Stimulated activated CD8-positive, alpha-beta memory T cell treated with anti-CD3 and anti-CD28 coated beads, Interleukin-2, amount 100 ng/mL, for 48 hours (primary cell): ENCODE results near the gene ANKRD29.

Experiments used
- DNase-seq, 2 donors: peaks; one replicate each; pipeline ENCODE4 v3.0.0-alpha.2; 2020; ENCODE audit warnings: low read depth in 2 of 2

The ANKRD29 gene

DNA sequence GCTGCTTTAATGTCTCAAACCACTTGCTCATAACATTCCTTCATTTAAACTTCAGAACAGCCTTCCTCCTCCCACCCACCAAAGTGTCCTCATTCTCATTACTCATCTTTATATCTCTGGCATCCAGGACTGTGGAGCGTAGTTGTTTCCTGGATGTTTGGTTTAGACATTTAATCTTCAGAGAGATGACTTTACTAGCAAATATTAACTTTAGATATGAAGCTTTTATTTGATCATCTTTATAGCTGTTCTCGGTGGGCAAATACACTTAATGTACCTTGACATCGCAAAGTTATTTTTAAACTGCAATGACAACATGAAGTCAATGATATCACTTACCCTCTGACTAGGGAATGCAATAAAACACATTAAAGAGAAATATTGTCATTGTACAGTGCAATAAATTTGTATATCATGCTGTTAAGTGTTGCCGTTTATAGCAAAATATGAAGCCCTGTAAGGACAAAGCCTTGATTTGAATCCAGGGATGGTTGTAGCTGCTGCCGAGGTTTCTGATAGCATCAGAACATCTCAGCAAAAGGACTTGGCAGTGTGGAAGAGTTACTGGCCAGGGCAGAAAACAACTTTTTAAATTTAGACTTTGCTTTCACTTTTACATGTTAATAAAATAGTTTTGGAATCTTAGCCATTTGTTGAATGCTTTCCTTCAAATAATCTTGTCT, 21.9 kb upstream of the ANKRD29 start:
- no peak for DNase-seq

DNA sequence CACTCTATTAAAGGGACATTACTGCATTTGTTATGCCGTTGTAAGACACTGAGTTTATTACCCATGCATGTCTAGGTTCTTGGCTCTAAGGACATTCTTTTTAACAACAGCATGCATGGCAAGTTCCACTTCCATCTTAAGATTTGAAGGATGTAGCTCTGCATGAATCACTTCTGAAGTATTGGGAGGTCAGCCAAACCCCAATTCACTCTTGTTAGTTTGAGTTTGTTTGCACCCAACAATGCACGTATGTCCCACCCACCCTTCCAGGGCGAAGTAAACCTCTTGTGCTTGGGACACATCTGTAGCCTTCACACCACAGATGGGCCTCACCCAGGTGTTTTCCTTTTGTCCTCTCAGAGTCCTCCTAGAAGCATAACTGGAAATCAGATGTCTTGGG, 21.0 kb upstream of the ANKRD29 start:
- DNase-seq = no peak

DNA sequence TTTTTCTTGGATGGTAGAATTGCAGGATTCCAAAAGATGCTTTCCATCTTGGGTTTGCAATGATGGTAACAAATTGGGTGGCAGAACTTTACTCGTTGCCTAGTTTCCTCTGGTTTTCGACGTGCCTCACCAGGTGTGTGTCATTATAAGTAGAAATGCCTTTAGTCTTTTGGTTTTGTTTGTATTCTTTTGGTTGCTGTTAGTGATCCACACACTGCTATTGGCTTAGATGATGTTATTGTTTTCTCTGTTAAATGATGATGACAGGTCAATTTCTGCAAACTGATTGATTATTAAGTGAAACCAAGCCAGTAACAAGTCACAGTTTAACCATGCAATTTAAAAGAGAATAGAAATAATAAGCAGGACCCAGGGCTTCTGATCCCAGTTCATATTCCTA, 20.4 kb upstream of the ANKRD29 start:
- DNase-seq = no peak

DNA sequence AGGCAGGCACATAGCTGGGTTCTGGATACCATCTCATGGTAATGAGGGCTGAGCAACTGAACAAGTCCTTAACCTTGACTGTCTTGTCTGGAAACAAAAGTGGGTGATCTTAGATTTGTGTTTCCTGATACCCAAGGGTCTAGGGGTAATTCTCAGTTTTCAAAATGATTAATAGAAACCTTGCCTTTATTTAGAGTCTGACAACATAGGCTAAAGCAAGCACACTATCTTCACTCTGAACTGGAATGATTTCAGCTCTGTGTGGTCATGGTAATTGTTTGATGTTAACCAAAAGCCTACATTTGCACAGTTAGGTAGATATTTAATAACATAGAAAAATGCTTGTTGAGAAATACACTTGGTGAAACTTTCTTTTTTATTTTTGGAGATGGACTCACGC, 19.8 kb upstream of the ANKRD29 start:
- DNase-seq = no peak

DNA sequence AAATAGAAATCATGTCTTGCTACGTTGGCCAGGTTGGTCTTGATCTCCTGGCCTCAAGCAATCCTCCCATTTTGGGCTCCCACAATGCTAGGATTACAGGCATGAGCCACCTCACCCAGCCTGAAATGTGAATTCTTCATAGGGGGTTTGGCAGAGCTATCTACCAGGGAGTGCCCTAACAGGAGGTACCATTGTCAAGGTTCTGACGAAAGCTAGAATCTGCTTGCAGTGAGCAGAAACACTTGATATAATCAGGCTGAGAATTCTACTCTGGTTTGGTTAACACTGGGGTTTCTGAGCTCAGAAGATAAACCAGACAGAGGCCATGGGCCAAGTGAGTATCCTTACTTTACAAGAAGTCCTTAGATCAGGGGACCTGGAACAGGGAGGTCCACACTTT, 19.3 kb upstream of the ANKRD29 start:
- DNase-seq = no peak

DNA sequence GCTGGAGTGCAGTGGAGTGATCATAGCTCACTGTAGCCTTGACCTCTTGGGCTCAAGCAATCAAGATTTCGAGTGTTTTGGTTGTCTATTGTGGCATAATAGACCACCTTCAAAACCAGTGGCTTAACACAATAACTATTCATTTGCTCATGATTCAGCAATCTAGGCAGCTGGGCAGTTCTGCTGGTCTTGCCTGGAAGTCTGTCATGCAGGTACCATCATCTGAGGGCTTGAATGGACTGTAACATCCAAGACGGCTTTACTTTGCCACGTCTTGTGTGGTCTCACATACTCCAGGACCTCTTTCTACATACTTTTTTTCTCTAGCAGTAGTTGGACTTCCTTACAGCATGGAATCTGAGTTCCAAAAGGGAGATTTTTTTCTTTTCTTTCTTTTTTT, 13.2 kb upstream of the ANKRD29 start:
- DNase-seq = no peak

DNA sequence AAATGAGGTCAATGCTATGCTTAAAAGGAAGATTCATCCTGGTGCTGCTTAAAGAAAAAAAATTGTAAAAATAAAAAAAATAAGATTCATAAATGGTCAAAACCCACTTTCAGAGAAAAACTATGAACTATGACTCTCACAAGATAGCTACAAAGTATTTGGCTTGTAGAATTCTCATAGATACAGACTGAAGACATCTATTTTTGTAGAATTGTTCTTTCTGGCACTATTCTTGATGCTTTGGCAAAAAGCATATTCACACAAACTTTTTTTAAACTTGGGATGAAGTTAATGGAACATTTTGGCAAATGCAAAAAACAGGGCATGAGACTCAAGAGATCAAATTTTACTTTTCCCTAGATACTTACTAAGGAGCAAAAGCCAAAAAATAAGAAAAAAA, 12.5 kb upstream of the ANKRD29 start:
- DNase-seq = no peak

DNA sequence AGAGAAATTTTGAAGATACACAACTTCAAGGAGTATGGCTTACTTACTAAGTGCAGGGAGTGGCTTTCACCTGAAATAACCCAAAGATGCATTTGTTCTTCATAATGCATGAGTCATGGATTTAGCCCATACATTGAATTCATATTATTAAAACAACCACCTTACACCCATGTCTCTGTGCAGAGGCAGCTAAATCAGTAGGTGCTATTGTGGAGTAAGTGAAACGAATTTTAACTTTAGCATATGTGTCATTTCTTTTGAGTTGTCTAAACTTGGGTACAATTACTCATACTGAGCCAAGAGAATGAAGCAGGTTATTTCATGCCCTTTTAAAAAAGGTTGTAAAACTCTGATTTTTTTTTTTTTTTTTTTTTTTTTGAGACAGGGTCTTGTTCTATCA, 11.0 kb upstream of the ANKRD29 start:
- no peak for DNase-seq

DNA sequence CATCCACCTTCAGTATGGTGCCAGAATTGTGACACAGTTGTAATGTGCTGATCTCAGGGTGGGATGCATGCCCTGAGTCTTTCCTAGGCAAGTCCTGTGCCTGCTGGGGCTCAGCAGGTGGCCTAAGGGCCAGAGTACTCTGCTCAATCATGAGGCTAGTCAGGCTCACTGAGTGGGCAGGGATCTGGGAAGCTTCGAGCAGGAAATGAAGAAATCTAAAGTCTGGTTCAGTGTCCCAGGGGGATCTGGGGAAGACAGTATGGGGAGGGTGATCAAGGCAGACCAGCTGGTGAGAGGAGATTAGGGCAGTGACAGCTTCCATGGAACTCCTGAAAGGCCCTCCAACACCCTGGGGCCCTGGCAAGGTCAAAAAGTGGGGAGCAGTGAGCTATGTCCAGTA, 8.9 kb upstream of the ANKRD29 start:
- no peak for DNase-seq

DNA sequence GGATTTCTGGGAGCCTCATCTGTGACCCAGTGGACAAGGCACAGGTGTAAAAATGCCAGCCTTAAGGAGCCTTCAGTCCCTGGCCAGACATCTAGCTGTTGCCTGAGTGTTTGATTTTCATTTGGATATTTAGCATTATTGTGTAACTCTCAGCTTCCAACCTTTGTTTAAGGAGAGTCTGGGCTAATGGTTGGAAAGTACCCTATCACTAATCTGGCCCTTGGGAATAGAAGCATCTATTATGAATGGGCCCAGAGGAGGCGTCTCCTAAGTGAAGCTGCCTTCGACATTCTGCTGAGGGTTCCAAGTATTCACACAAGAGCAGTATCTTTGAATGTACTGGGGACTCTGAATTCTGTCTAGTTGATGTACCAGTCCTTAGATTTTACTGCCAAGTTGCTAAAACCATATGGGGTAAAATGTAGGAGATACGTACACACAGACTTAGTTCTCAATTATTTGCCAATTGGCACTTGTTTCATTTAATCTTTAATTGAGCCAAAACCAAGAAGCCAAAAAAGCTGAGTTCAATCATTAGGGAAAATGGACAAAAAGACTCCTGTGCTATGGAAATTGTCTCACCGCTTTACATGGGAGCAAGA, 7.2 kb upstream of the ANKRD29 start:
- no peak for DNase-seq

DNA sequence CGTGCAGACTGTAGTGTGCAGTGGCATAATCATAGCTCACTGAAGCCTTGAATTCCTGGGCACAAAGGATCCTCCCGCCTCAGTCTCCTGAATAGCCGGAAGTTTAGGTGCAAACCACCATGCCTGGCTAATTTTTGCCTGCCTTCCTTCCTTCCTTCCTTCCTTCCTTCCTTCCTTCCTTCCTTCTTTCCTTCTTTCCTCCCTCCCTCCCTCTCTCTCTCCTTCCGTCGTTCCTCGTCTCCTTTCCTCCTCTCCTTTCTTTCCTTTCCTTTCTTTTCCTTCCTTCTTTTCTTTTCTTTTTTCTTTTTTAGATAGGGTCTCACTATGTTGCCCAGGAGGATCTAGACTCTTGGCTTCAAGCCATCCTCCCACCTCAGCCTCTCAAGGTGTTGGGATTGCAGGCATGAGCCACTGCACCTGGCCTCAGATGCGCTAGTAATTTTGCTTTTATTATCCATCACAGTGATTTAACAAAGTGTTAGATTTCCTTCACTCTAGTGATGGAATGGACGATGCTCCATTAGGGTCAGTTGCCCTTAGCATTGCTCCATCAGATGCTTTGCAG, 6.6 kb upstream of the ANKRD29 start:
- no peak for DNase-seq

DNA sequence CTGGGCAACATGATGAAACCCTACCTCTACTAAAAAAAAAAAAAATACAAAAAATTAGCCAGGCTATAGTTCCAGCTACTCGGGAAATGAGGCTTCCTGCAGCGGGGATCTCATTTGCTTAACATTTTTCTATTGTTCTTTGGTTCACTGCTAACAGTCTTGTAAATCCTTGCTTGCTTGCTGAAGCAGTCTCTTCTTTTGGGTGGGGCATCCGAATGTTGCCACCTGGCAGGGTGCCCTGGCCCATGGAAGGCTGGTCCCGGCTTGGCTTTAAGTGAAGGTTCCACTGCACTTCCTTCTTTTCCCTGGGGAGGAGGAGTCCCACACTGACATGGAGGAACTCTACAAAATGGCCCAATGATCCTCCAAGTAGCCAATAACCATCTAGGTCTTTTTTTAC, 6.0 kb upstream of the ANKRD29 start:
- no peak for DNase-seq

DNA sequence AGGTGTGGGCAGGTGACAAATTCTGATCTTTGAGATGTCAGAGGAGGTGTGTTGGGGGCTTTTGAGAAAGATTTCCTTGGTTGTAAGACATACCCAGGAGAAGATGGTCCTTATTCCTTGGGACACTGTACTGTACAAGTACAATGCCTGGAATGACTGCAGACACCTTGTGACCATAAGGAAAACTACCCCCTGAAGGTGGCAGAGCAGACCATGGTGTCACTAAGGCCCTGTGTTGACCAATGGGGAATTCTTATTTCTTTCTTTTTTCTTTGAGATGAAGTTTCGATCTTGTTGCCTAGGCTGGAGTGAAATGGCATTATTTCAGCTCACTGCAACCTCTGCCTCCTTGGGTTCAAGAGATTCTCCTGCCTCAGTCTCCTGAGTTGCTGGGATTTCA, 4.4 kb upstream of the ANKRD29 start:
- DNase-seq = no peak

DNA sequence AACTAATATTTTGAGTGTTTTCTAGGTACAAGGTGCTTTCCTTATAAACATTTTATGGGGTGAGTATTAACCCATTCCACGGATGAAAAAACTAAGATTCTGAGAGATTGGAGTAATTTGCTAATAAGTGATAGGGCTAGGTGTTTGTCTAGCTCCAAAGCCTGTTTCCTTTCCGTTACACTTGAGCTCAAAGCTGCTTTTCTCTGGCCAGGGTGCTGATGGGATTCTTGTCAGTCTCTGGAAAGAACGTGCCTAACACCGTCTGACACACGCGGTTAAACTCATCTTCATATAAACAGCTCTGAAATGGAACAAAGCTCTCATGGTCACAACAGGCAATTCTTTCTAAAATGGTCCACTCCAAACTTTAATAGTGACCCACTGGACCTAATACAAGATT, 2.0 kb upstream of the ANKRD29 start:
- no peak for DNase-seq

DNA sequence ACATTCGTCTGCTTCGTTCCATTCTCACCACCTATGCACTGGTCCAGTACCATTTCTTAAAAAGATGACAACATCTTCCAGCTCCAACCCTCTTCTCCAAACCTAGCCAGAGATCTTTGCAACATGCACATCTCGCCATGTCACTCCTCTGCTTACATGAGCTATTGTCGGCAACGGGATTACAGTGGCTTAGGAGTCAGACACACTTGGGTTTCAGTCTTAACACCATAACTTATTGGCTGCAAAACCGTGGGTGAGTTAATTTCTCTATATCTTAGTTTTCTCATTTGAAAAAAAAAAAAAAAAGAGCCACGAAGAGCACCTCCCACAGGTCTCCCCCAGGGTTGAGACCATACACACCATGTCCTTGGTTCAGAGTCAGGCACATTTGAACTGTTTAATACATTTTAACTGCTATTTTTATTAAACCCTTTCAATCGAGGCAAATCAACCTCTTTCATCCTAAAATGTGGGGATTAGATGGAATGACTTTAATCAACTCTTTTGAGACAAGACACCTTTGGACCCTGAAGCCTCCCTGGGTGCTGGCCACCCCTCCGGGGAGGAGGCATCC, 889 bp downstream of the ANKRD29 start:
- no peak for DNase-seq

DNA sequence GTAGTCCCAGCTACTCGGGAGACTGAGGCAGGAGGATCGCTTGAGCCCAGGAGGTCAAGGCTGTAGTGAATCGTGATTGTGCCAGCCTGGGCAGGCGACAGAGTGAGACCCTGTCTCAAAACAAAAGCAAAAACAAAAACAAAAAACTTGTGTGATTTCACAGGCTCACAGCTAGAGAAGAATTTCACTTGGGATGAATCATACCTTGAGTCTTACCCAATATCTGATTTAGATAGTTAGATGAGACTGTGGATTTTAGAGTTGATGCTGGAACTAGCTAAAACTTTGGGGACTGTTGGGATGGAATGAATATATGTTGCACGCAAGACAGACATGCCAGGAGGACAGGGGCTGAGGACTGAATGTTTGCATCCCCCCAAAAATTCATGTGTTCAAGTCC, 4.4 kb downstream of the ANKRD29 start:
- no peak for DNase-seq

DNA sequence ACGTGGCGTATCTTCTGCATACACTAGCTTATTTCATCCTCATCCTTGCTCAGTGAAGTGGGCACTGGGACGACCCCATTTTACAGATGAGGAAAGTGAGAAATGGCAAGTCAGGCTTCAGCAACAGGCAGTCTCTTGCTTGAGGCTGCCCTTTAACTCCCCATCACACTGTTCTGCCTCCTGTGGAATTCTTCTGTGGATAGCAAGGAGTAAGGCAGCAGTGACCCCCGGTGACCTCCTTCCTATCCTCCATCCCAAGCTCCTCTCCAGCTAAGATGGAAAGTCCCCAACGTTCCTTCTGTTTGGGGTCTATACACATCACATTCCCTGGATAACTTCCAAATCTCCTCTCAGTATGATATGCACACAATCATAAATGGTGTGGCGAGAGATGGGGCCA, 10.5 kb downstream of the ANKRD29 start:
- DNase-seq = no peak

DNA sequence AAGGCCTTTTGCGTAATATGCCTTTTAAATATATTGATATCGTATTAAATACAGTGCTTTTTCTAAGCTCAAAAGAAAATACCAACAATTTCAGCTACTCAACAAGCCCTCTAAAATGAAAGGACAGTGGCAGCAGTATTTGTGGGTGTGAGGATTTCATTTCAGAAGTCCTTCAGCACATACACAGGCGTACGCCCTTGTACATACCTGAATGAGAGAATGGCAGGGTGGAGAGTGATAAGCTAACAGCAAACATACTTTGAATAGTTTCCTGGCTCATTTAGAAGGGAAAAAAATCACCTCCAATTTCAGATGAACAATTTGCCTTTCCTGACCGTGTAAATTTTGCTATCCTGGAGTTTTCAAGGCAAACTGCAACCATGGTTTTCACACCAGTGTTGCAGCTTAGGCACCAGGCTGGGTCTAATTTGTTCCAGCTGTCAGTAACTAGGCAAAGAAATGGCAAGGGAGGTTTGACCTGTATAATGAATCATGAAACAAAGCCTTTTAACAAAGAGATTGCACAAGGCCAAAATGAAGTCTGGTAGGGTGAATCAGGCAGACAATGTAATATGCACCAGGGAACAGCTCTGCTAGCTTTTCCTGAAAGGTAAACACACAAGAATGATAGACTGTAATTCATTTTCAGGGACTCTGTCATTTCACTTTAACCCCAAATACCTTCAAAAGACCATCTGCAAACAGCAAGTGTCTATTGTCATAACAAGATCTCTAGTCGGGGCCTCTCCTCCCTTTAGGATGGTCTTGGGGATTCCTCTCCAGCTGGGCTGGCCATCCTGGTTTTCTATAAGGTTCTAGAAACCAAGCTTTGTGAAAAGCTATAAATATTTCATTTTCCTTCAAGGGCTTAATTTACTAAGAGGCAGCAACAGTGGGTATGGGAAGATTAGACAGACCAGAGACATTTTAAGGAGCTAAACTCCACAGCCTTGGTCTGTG, 11.5 kb downstream of the ANKRD29 start:
- DNase-seq = no peak

DNA sequence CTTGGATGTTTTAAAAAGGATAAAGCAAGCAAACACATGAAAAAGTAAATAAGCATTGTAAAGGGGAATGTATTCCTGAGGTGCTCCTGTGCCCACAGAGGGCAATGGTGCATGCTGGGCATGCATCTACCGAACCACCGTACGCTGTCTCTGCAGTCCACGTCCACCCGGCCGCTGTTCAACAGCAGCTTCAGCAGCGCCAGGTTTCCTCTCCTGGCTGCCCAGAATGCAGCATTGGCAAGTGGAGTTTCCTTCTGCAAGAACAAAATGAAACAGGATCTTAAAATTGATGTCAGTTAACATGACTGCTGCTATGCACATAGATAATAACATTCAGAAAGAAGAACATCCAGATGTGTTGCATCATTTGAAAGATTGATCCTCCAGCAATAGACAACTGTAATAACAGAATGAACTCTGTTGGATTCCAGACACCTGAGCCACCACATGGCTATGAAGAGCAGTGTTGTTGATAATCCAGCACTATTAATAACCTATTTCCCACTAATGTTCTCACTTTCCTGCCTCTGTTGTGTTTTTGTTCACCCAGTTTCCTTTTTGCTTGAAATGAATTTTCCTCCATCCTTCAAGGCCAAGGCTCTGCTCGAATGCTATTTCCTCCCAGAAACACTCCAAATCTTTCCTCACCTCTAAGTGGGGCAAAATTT, 13.6 kb downstream of the ANKRD29 start:
- DNase-seq = no peak

DNA sequence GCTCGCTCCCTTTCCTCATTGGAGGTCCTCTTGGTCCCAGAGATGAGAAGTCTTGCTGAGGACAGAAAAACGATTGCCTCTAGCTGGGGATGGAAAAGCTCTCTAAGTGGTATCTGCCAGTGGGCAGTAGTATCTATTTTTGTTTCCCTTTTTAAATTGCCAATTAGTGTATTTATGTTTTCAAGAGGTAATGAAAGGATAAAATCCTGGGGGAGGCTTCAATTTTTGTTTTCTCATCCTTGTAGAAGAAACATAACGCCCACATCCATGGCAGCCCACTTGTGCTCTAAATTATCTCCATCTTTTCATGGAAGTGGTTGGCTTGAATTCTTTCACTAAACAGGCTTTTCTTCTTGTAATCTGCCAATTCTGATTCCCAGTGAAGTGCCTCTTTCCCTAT, 14.3 kb downstream of the ANKRD29 start:
- DNase-seq = no peak

DNA sequence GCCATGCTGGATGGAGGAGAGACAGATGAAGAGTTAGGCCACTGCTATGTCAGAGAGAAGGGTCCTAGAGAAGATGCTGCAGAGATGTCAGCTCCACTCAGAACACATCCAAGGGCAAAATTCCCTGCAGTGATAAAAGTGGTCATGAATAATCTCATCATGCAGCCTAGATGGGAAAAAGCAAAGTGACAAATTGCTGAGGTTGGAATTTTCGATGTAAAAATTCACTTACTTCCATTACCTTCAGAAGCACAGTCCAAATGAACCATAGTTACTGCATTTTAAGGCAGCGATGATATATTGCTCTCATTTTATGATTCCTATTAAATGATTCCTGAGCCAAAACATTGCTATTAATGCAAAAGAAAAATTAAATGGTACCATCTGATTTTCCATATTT, 16.4 kb downstream of the ANKRD29 start:
- DNase-seq = no peak
